ENCODE results near the gene JMJD6. TPM values are rescaled to one million over a fixed set of nuclear protein-coding genes. Genes with fewer than 3 reads are reported as not detected.

The JMJD6 gene
- total and polyA plus RNA-seq, 9 of the 15 experiments (the other 6 are each of a cell fraction or from before 2014, with no cell fraction given) = 2.5 to 52.3 (median 36.3) TPM

GRCh38 chr17:76735006-76735405 lies 8.6 kb upstream of the JMJD6 start (continued):
- TF ChIP-seq, protein P1, sequence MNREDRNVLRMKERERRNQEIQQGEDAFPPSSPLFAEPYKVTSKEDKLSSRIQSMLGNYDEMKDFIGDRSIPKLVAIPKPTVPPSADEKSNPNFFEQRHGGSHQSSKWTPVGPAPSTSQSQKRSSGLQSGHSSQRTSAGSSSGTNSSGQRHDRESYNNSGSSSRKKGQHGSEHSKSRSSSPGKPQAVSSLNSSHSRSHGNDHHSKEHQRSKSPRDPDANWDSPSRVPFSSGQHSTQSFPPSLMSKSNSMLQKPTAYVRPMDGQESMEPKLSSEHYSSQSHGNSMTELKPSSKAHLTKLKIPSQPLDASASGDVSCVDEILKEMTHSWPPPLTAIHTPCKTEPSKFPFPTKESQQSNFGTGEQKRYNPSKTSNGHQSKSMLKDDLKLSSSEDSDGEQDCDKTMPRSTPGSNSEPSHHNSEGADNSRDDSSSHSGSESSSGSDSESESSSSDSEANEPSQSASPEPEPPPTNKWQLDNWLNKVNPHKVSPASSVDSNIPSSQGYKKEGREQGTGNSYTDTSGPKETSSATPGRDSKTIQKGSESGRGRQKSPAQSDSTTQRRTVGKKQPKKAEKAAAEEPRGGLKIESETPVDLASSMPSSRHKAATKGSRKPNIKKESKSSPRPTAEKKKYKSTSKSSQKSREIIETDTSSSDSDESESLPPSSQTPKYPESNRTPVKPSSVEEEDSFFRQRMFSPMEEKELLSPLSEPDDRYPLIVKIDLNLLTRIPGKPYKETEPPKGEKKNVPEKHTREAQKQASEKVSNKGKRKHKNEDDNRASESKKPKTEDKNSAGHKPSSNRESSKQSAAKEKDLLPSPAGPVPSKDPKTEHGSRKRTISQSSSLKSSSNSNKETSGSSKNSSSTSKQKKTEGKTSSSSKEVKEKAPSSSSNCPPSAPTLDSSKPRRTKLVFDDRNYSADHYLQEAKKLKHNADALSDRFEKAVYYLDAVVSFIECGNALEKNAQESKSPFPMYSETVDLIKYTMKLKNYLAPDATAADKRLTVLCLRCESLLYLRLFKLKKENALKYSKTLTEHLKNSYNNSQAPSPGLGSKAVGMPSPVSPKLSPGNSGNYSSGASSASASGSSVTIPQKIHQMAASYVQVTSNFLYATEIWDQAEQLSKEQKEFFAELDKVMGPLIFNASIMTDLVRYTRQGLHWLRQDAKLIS (CRISPR knock-in tag; IDR thresholded peaks at IDR 0.05) = peak; percentile 72
- no peak for TF ChIP-seq MCM3 (IDR thresholded peaks at IDR 0.05)
- TF ChIP-seq, protein P2, sequence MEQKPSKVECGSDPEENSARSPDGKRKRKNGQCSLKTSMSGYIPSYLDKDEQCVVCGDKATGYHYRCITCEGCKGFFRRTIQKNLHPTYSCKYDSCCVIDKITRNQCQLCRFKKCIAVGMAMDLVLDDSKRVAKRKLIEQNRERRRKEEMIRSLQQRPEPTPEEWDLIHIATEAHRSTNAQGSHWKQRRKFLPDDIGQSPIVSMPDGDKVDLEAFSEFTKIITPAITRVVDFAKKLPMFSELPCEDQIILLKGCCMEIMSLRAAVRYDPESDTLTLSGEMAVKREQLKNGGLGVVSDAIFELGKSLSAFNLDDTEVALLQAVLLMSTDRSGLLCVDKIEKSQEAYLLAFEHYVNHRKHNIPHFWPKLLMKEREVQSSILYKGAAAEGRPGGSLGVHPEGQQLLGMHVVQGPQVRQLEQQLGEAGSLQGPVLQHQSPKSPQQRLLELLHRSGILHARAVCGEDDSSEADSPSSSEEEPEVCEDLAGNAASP (IDR thresholded peaks at IDR 0.05) = no peak
- TF ChIP-seq SIN3A (IDR thresholded peaks at IDR 0.05; ENCODE audit: borderline replicate concordance in 2 of 2, control insufficient read depth in 1 of 2, low read depth in 2 of 2, low read length in 2 of 2) = peak in 1 of 2 experiments; percentile 78; a peak in 1 of 4 replicates
- TF ChIP-seq TEAD1 (CRISPR knock-in tag; IDR thresholded peaks at IDR 0.05) = no peak
- TF ChIP-seq CHD4 (IDR thresholded peaks at IDR 0.05; ENCODE audit: insufficient read depth, insufficient replicate concordance, low read depth, low read length, poor library complexity, severe bottlenecking) = no peak
- TF ChIP-seq EP300 (IDR thresholded peaks at IDR 0.05; ENCODE audit: low read length) = no peak
- TF ChIP-seq, protein P3, sequence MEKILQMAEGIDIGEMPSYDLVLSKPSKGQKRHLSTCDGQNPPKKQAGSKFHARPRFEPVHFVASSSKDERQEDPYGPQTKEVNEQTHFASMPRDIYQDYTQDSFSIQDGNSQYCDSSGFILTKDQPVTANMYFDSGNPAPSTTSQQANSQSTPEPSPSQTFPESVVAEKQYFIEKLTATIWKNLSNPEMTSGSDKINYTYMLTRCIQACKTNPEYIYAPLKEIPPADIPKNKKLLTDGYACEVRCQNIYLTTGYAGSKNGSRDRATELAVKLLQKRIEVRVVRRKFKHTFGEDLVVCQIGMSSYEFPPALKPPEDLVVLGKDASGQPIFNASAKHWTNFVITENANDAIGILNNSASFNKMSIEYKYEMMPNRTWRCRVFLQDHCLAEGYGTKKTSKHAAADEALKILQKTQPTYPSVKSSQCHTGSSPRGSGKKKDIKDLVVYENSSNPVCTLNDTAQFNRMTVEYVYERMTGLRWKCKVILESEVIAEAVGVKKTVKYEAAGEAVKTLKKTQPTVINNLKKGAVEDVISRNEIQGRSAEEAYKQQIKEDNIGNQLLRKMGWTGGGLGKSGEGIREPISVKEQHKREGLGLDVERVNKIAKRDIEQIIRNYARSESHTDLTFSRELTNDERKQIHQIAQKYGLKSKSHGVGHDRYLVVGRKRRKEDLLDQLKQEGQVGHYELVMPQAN (IDR thresholded peaks at IDR 0.05; ENCODE audit: borderline replicate concordance) = peak; percentile 63; the same call in 1 of the 2 replicates
- 0 out of 2 replicates have a peak, but pooled peaks have one; percentile 63 for TF ChIP-seq KAT7 (CRISPR knock-in tag; IDR thresholded peaks at IDR 0.05; ENCODE audit: borderline replicate concordance)
